GM10266 (cell line): ENCODE measurements around the gene WNK4.

Experiments
- DNase-seq: peaks from one replicate; pipeline ENCODE4 v3.0.0; 2012; ENCODE audit errors: extremely low spot score
- CTCF ChIP-seq: IDR thresholded peaks from 2 replicates; pipeline ENCODE4 v1.5.1; 2012; ENCODE audit warnings: mild to moderate bottlenecking, low read depth; ENCODE audit not compliant: control insufficient read depth, insufficient read depth; ENCODE audit errors: missing control alignments

The WNK4 gene

GRCh38 chr17:42844761-42845555, 64.5 kb downstream of the WNK4 start:
- TF ChIP-seq CTCF, result no peak
- DNase-seq, result no peak

GRCh38 chr17:42845556-42845917, 65.1 kb downstream of the WNK4 start:
- no peak for DNase-seq

GRCh38 chr17:42845918-42846593, 65.6 kb downstream of the WNK4 start:
- TF ChIP-seq CTCF, result no peak
- no peak for DNase-seq

More at GRCh38 chr17:42845556-42845917, 65.1 kb downstream of the WNK4 start:
- TF ChIP-seq CTCF, result no peak
